HG02623 (cell line): ENCODE measurements around the gene SMC5.
"Not testable (repeated sequence)": the region's sequence is repeated elsewhere in the genome, so short reads cannot be mapped to it uniquely, and the experiment has no call there.

Experiments used
- ATAC-seq: cut with Tn5 transposase; IDR thresholded peaks from one replicate; pipeline ENCODE4 v1.9.1; 2021; ENCODE audit warnings: moderate library complexity; ENCODE audit not compliant: unreplicated experiment

SMC5 gene

GRCh38 chr9:70262948-70263347 is 4.2 kb downstream of the SMC5 start:
- ATAC-seq = no peak

- ATAC-seq = no peak
Measured at GRCh38 chr9:70263421-70263820, 4.6 kb downstream of the SMC5 start.

GRCh38 chr9:70278305-70278704 is 19.5 kb downstream of the SMC5 start:
- ATAC-seq = no peak

DNA sequence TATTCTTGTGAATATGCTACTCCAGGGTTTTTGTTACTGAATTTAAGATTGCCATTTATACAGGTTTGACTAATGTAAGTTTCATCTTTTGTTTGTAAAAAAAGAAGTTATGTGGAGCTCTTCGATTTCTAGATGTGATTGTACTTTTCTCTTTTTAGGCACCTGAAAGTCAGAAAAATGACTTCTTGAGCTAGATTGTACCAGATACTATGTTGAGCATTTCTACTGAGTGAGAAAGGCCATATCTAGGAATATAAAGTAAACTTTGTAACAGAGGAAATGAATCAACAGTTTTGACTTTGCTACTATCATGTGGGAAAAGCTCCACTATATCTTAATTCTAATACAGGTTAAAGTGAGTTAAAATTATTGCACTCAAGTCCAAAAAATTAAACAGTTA is 25.1 kb downstream of the SMC5 start:
- no peak for ATAC-seq

DNA sequence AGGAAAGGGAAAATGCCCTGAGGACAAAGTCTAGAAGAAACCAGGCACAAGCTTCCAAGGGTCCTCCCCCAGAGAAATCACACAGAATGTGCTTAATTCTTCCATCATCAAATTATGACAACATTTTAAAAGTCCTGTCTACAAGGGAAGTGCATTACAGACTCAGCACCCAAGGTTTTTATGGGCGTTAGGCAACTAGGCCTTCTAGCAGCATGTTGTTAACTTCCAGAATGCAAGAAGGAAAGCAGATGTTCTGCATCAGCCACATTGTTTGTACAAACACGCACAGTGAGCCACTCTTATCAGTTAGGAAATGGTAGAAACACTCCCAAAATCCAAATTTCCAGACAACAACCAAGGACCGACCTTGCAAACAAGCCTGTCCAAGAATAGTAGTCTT is 26.5 kb downstream of the SMC5 start:
- ATAC-seq = no peak

DNA sequence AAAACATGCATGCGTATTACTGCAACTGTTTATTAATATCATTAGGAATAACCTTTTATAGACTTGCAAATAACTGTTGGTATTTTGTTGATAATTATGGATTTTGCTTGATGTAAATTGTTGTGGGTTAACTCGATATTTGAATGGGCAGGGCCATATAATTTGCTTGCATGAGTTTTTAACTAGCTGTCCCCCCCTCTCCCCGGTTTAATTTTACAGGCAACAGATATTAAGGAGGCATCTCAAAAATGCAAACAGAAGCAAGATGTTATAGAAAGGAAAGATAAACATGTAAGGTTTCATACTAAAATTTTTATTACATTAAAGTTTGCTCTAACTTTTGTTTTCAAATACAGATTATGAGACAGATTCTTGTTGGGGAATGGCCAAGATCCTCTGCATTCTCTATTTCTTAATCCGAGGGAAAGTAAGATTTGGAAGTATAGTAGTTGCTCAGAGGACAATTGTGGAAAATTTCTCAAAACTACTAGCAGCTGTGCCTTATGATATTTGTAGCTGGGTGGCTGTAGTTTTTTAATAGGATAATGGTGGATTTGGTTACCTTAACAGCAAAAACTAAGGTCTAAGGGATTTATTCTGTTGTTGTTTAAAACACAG is 27.3 kb downstream of the SMC5 start:
- ATAC-seq = no peak

GRCh38 chr9:70290626-70291025 is 31.8 kb downstream of the SMC5 start:
- ATAC-seq = no peak

GRCh38 chr9:70291446-70291845 is 32.7 kb downstream of the SMC5 start:
- ATAC-seq = no peak

DNA sequence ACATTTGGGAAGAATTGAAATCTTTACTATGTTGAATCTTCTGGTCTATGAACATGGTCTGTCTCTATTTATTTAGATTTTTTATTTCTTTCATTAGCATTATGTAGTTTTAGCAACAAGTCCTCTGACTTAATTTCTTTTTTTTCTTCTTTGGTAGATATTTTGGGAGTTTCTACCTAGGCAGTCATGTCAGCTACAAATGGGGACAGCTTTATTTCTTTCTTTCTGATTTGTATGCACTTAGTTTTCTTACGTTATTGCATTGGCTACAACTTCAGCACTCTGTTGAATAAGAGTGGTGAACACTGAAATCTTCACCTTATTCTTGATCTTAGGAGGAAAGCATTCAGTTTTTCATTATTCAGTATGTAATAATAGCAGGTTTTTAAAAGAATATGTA is 33.5 kb downstream of the SMC5 start:
- ATAC-seq = no peak

GRCh38 chr9:70293214-70293613 is 34.4 kb downstream of the SMC5 start:
- ATAC-seq = no peak

GRCh38 chr9:70297141-70297540 is 38.4 kb downstream of the SMC5 start:
- no peak for ATAC-seq

GRCh38 chr9:70298245-70298771 is 39.5 kb downstream of the SMC5 start:
- no peak for ATAC-seq

DNA sequence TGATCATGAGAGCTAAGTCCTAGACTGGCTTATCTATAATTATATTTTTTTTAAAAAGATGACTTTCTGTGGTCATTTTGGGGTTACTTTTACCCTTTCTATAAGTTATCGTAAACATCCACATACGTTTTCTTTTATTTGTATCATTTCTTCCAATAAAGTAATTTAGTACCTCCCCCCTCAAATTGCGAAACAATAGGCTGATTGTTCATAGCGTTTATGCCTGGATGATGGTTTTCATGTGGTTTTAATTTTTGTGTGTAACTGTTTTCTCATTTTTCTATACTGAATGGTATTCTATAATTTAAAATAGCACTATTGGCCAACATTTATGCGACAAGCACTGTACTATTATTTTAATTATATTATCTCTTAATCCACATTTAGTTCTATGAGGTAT is 44.5 kb downstream of the SMC5 start:
- no peak for ATAC-seq

DNA sequence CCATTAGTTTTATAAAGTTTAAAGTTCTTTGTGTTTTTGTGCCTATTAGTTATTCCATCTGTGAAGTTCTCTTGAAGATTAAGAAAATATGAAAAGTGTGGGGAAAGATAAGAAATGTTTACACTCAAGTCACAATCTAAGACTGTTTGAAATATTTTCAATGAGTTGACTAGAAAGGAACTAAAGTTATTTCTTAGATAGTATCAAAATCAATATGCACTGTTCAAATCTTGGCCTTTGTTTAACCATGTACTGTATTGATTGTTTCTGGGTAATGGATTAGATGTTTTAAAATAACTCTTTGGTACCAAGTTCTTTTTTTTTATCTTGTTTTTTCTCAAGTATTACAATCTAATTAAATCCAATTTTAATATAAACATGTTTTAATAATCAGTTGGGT is 46.0 kb downstream of the SMC5 start:
- no peak for ATAC-seq

DNA sequence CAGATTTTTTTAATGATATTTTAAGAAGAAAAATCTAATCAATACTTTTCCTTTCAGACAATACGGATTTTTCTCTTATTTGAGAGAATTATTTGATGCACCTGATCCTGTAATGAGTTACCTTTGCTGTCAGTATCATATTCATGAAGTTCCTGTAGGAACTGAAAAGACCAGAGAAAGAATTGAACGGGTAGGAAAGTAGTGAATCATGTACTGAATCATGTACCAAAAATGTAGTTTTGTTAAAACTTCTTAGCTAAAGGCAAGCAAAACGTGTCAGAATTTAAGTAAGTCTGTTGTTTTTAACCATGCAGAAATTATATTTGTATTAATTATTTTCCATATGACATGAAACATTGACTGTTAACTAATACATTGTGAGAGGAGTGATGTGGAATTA is 56.6 kb downstream of the SMC5 start:
- ATAC-seq = no peak

DNA sequence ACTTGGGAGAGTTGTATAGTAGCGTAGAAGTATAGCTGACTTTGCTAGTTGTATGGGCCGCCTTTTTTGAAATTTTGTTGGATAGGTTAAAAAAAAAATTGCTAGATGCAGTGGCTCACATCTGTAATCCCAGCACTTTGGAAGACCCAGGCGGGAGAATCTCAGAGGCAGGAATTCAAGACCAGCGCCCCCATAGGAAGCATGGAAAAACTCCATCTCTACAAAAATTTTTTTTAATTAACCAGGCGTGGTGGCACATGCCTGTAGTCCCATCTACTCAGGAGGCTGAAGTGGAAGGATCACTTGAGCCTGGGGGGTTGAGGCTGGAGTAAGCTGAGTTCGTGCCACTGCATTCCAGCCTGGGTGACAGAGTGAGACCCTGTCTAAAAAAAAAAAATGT is 59.2 kb downstream of the SMC5 start:
- ATAC-seq = no peak

GRCh38 chr9:70322096-70322495 is 63.3 kb downstream of the SMC5 start:
- ATAC-seq = no peak

- no peak for ATAC-seq
Measured at GRCh38 chr9:70324963-70325362, 66.2 kb downstream of the SMC5 start.

- not testable (repeated sequence) for ATAC-seq
Measured at GRCh38 chr9:70328625-70329024, 69.8 kb downstream of the SMC5 start.

DNA sequence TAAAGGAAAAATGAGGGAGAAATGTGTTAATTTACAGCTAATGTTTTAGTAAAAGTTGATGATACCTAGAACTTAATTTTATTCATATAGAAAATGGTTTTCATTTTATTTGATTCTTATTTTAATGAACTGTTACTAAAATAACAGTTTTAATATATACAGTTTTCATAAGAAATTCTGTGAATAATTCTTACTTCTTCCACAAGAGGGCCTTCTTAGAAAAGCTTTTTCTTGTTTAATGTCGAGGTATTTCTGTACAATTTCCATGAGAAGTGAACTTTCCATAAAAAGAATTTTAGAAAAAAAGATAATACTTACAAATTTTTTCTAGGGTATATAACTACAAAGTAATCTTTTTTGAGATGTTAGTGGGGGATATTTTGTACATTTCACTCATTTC is 81.8 kb downstream of the SMC5 start:
- ATAC-seq = no peak

GRCh38 chr9:70347046-70347445 is 88.3 kb downstream of the SMC5 start:
- no peak for ATAC-seq

DNA sequence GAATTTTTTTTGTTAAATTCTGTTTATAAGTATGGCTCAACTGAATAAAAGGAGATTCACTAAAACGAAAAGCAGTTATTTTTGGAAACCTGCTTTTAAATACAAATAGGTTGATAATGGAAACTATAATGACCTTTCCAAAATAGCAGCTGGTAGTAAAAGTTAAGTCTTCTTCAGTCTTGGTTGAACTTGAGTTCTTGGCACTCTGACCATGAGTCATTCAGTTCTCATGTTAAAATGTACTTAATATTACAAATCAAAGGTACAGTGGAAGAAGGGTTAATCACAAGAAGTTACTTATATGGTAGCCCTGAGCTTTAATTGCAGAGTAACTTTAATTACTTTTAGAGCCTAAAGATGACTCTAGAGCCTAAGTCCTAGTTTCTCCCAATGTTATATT is 93.6 kb downstream of the SMC5 start:
- ATAC-seq = no peak

DNA sequence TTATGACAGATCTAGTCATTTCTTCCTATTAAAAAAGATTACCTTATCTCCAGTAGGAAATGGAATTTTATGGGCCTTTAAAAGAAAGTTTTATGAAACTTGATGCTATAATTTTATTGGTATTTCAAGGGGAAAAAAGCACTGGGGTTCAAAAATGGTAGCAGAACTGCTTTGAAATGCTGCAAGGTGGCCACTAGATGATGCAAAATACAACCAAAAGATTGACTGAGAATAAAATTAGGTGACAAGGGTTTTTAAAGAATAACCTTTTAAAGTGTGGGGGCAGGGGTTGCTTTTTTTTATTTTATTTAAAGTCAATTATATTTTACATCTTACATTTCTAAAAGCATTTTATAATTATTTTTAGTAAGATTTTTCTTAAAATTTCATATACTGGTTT is 94.0 kb downstream of the SMC5 start:
- no peak for ATAC-seq
